Ectodermal cell (in vitro differentiated cells): ENCODE measurements around the gene PRKAG1.

ENCODE experiments used
- H3K27ac ChIP-seq: 2 replicates; pipeline ENCODE4 v1.7.0; 2013; ENCODE audit warnings: mild to moderate bottlenecking, low read depth, low read length; ENCODE audit not compliant: insufficient read depth, poor library complexity, severe bottlenecking
- H3K27me3 ChIP-seq: 2 replicates; pipeline ENCODE4 v1.7.0; 2013; ENCODE audit warnings: mild to moderate bottlenecking, low read length; ENCODE audit not compliant: insufficient read depth, control insufficient read depth, poor library complexity, severe bottlenecking
- H3K36me3 ChIP-seq: one replicate; pipeline ENCODE4 v1.7.0; 2013; ENCODE audit warnings: low read length; ENCODE audit not compliant: control insufficient read depth, insufficient read depth
- H3K4me1 ChIP-seq: one replicate; pipeline ENCODE4 v1.7.0; 2013; ENCODE audit warnings: low read length; ENCODE audit not compliant: control insufficient read depth, insufficient read depth
- H3K4me3 ChIP-seq: 2 replicates; pipeline ENCODE4 v1.7.0; 2013; ENCODE audit warnings: low read depth, low read length, control low read depth; ENCODE audit not compliant: insufficient read depth
- H3K9me3 ChIP-seq: 2 replicates; pipeline ENCODE4 v1.7.0; 2013; ENCODE audit warnings: mild to moderate bottlenecking, low read length, moderate library complexity; ENCODE audit not compliant: control insufficient read depth
- WGBS, 2 experiments: methylation state at CpG; one replicate each; pipeline ENCODE4 v1.1.7; 2013; ENCODE audit warnings: missing lambda C conversion rate in 2 of 2; 5-methylcytosine and 5-hydroxymethylcytosine counted together

The PRKAG1 gene

DNA sequence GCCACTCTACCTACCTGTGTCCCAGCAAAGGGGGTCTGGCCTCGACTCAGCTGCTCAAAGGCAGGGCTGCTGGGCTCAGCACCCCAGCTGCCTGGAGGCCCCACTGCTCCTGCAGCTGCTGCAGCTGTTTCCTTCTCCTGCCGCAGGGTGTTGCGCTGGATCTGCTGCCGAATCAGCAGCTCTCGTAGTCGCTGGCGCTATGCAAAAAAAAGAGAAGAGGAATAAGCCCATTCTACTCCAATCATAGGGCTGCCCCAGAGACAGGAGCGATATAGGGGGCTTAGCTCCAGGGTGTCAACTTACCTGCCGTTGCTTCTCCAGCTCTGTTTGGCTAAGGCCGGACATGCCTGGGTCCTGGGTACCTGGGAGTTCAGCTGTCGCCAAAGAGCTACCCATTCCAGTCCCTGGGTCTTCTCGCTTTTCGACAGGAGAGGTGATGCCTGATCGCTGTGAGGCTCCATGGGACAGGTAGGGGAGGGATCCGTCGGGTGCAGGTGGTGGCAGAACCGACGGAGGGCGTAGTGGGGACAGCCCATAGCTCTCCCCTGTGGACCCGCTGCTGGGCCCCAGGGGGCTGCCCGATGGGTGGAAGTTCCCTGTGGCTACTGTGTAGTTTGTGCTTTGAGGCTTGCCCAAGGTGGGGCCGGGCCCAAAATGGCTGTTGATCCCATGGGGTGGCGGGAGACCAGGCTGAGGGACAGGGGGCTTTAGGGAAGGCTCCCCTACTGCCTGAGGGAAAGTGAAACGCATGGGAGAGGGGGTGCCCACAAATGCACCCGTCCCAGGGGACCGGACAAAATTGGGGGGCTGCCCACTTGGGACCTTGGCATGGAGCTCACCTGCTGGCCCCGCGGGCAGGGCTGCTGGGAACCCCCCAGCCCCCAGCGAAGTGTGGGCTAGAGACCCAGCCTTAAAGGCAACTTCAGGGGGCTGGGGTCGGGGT lies 21.1 kb upstream of the PRKAG1 start:
- H3K36me3 ChIP-seq = peaks cover 73% of the 10 kb centered on the region
- no peak overlapping the region for H3K27ac ChIP-seq
- no peak overlapping the region for H3K4me3 ChIP-seq
- no peaks in the 10 kb centered on the region for H3K9me3 ChIP-seq
- 95 to 96% methylated on average over 30 of the region's 30 CpGs for WGBS, 2 experiments
- H3K4me1 ChIP-seq = no peaks in the 10 kb centered on the region
- H3K27me3 ChIP-seq = no peaks in the 10 kb centered on the region

DNA sequence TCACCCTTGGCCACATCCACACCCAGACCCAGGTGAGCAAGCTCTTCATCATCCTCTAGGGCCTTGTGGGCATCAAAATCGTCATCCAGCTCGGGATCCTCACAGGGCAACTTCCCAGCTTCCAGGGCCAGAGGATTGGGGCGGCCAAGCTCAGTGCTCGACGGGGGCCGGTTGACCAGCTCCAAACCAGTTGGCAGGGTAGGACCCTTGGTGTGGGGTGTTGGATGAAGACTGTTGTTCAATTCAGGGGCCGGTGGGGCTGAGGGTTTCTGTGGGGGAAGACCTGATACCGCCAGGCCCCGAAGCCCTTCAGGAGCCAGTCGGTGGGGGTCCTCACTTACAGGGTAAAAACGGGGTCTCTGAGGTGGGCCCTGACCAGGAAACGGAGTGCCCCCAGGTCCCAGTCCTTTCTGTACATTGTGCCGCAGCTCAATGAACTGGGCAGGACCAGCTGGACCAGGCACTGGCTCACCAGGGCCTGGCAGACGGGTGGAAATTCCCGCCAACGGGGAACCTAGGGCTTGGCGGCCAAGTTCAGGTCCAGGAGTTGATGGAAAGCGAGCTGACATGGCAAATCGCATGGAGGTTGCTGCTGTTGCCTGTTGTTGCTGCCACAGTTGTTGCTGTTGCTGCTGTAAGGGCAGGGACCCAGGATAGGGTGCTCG lies 19.8 kb upstream of the PRKAG1 start:
- WGBS, 2 experiments = 96% methylated on average over 20 of the region's 20 CpGs
- H3K36me3 ChIP-seq = peaks cover 78% of the 10 kb centered on the region
- H3K27ac ChIP-seq = no peak overlapping the region
- H3K27me3 ChIP-seq = no peaks in the 10 kb centered on the region
- no peak overlapping the region for H3K4me3 ChIP-seq
- H3K9me3 ChIP-seq = no peaks in the 10 kb centered on the region
- no peaks in the 10 kb centered on the region for H3K4me1 ChIP-seq

DNA sequence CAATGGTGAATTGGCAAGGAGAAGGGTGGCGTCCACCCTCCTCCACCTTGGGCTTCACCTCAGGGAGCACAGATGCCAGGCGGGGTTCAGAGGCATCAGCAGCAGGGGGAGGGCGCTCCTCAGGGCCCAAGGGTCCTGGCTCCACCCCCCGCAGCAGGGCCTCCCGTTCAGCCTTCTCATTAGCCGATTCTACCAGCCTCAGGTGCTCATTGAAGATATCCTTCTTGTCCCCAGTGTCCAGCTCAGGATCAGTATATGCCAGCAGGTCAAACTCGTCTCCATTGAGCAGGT lies 19.3 kb upstream of the PRKAG1 start:
- H3K4me3 ChIP-seq = no peak overlapping the region
- 93 to 94% methylated on average over 7 of the region's 7 CpGs for WGBS, 2 experiments
- peaks cover 77% of the 10 kb centered on the region for H3K36me3 ChIP-seq
- H3K27me3 ChIP-seq = no peaks in the 10 kb centered on the region
- no peaks in the 10 kb centered on the region for H3K9me3 ChIP-seq
- H3K4me1 ChIP-seq = no peaks in the 10 kb centered on the region
- no peak overlapping the region for H3K27ac ChIP-seq

DNA sequence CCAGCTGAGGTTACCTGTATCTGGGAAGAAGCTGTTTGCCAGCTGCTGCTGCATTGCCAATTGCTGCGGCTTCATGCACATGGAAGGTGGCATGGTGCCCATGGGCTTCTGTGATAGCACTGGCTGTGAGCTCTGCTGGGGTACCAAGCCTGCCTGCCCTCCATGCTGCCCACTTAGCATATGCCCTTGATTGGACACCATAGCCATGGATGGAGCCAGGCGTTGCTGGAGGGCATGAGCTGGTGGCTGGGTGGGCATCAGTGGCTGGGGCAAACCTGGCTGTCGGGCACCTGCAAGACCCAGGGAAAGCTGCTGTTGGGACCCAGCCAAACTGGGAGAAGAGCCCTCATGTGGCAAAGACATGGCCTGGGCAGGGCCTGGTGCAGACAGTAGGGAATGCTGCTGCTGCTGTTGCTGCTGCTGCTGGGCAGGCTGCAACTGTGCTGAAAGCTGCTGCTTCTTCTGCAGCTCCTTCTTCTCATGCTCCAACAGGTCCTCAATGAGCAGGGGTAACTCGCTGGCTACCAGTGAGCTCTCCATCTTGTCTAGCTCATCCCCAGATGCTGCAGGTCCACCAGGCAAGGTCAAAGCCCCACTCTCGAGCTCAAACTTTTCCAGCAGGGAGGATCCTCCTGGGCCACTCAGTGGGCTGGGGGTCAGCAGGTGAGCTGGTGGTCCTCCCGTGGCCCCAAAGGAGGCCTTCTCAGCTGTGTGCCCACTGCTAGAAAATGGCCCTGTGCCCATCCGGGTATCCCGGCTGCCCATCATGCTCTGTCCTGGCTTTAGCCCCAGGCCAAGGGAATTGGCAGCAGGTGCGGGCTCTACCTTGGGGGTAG lies 18.8 kb upstream of the PRKAG1 start:
- Histone ChIP-seq H3K4me1 (no peaks in the 10 kb centered on the region), H3K9me3 (no peaks in the 10 kb centered on the region), H3K4me3 (no peak overlapping the region), H3K36me3 (peaks cover 77% of the 10 kb centered on the region), H3K27ac (no peak overlapping the region), H3K27me3 (no peaks in the 10 kb centered on the region)
- WGBS, 2 experiments = 95 to 97% methylated on average over 9 of the region's 9 CpGs

DNA sequence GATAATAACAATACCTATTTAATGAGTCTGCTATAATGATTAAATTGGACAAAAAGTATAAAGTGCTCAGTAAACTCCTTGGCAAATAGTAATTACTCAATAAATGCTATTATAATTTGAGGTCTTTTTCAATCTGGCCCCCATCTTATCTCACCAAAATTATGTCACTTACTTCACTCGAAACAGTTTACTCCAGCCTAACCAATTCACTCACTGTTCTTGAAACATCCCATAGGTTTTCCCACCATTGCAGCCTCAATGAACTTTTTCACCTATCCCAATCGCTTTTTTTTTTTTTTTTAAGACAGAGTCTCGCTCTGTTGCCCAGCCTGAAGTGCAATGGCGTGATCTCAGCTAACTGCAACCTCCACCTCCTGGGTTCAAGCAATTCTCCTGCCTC lies 17.5 kb upstream of the PRKAG1 start:
- H3K9me3 ChIP-seq = no peaks in the 10 kb centered on the region
- H3K4me3 ChIP-seq = no peak overlapping the region
- no peak overlapping the region for H3K27ac ChIP-seq
- no peaks in the 10 kb centered on the region for H3K4me1 ChIP-seq
- no peaks in the 10 kb centered on the region for H3K27me3 ChIP-seq
- WGBS, 2 experiments = 95 to 96% methylated on average over 4 of the region's 4 CpGs
- peaks cover 71% of the 10 kb centered on the region for H3K36me3 ChIP-seq

DNA sequence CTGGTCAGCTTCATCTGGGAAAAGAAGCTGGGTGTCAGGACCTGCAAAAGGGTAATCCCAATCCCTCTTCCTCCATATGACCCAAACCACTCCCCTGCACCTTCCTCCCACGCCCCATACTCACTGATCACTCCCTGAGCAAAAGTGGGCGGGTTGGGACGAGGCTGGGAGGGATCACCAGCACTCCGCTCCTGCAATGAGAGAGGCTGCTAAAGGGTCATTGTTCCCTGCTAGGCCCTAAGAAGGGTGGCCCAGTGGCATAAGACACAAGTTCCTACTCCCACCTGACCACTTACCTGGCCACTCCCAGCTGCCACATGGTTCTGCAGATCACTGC lies 15.7 kb upstream of the PRKAG1 start:
- Histone ChIP-seq H3K27ac (no peak overlapping the region), H3K9me3 (no peaks in the 10 kb centered on the region), H3K27me3 (no peaks in the 10 kb centered on the region), H3K4me1 (no peaks in the 10 kb centered on the region), H3K36me3 (peaks cover 69% of the 10 kb centered on the region), H3K4me3 (no peak overlapping the region)
- 94 to 98% methylated on average over 4 of the region's 4 CpGs for WGBS, 2 experiments

DNA sequence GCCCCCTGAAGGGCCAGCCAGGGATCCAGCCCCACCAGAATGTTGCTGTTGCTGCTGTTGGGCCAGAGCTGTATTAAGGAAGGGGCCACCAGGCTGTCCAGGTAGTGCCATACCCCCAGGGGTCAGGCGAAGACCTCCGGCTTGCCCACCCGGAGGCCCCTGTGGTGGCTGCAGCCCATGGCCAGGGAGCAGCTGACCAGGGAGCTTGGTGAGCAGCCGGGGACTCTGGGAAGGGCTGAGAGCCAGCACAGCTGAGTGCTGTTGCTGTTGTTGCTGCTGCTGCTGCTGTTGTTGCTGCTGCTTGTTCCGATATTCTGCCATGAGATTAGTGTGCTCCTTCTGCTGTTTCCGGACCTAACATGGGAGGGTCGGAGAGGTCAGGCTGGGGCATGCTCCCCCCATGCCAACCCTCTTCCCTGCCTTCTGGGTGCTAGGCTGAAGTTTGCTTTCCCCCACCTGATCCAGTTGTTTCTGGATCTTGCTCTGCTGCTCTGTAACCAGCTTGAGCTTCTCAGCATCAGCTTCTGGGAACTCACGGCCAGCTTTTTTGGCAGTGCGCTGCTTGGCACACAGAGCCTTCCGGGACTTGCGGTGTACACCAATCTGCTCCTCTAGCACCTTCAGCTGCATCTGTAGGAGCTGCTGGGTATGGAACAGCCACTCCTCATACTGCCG lies 15.2 kb upstream of the PRKAG1 start:
- WGBS, 2 experiments = 95 to 96% methylated on average over 12 of the region's 12 CpGs

DNA sequence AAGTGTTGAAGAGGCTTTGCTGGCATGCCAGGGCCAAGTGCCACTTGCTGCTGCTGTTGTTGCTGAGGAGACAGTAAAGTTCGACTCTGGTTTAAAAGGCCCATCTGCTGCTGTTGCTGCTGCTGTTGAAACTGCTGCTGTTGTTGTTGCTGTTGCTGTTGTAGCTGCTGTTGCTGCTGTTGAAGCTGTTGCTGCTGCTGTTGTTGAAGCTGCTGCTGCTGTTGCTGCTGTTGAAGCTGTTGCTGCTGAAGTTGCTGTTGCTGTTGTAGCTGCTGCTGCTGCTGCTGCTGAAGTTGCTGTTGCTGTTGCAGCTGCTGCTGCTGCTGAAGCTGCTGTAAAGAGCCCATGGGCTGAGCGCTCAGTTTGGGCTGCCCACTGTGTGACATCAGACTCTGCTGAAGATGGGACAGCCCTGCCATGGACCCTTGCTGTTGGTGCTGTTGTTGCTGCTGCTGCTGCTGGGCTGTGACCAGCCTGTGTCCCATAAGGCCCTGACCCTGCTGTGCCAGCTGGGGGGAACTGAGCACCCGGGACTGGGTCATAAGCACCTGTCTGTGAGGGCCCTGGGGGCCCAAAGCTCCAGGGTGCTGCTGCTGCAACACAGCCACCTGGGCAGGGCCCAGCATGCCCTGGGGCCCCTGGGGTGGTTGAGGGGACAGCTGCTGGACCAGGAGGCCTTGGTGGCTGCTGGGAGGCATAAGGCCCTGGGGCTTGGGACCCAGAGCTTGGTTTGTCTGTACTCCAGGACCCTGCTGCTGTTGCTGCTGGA lies 14.3 kb upstream of the PRKAG1 start:
- Histone ChIP-seq H3K27ac (no peak overlapping the region), H3K27me3 (no peaks in the 10 kb centered on the region), H3K9me3 (no peaks in the 10 kb centered on the region), H3K36me3 (peaks cover 61% of the 10 kb centered on the region), H3K4me3 (no peak overlapping the region), H3K4me1 (no peaks in the 10 kb centered on the region)
- WGBS, 2 experiments = 93 to 94% methylated on average over 3 of the region's 3 CpGs

More for the DNA sequence above, 15.2 kb upstream of the PRKAG1 start:
- Histone ChIP-seq H3K4me3 (no peak overlapping the region), H3K4me1 (no peaks in the 10 kb centered on the region), H3K27ac (no peak overlapping the region), H3K27me3 (no peaks in the 10 kb centered on the region), H3K36me3 (peaks cover 68% of the 10 kb centered on the region), H3K9me3 (no peaks in the 10 kb centered on the region)

DNA sequence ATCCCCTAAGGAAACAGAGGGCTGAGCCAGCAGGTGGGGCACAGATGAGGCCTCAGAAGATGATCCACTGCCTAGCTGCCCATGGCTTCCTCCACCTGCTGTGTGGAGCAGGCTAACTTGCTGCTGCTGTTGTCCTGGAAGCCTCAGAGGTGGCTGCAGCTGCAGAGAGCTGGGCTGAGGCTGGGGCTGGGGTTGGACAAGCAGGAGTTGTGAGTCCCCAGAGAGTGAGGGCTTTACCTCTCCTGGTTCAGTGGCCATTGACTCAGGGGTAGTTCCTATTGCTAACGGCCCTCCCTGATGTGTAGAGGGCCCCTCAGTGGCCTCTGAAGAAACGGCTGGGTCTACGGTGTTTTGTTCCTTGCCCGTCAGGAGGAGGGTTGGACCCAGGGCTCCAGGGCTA lies 13.7 kb upstream of the PRKAG1 start:
- WGBS, 2 experiments = 94 to 96% methylated on average over 4 of the region's 4 CpGs
- H3K4me1 ChIP-seq = no peaks in the 10 kb centered on the region
- no peak overlapping the region for H3K27ac ChIP-seq
- peaks cover 57% of the 10 kb centered on the region for H3K36me3 ChIP-seq
- no peaks in the 10 kb centered on the region for H3K9me3 ChIP-seq
- H3K27me3 ChIP-seq = no peaks in the 10 kb centered on the region
- no peak overlapping the region for H3K4me3 ChIP-seq
